Nephron (organoid): ENCODE results near the gene ISL2.

Experiments
- H3K27ac Mint-ChIP-seq, 3 experiments: 2 replicates each; pipeline ENCODE4 v1.8.0; 2020; ENCODE audit warnings: mixed read lengths in 3 of 3, mild to moderate bottlenecking in 2 of 3, moderate library complexity in 1 of 3
- H3K27me3 Mint-ChIP-seq: 2 replicates; pipeline ENCODE4 v1.8.0; 2021; ENCODE audit warnings: low read depth, mild to moderate bottlenecking, moderate library complexity, mixed read lengths
- H3K36me3 Mint-ChIP-seq: 2 replicates; pipeline ENCODE4 v1.8.0; 2020; ENCODE audit warnings: low read depth, mixed read lengths
- H3K4me1 Mint-ChIP-seq: 2 replicates; pipeline ENCODE4 v1.8.0; 2020; ENCODE audit warnings: mixed read lengths
- H3K4me3 Mint-ChIP-seq, 3 experiments: 2 replicates each; pipeline ENCODE4 v1.8.0; 2020; ENCODE audit warnings: mild to moderate bottlenecking in 3 of 3, mixed read lengths in 3 of 3, moderate library complexity in 2 of 3
- H3K9me3 Mint-ChIP-seq: 2 replicates; pipeline ENCODE4 v1.8.0; 2020; ENCODE audit warnings: mixed read lengths
- TF ChIP-seq, protein P1 (sequence below), 3 experiments: fragments of 200-600 bp; sonication (generic); IDR thresholded peaks; one replicate each; pipeline ENCODE4 v1.5.0; 2021; ENCODE audit warnings: antibody characterized with exemption in 3 of 3; ENCODE audit not compliant: unreplicated experiment in 3 of 3

Gene ISL2

DNA sequence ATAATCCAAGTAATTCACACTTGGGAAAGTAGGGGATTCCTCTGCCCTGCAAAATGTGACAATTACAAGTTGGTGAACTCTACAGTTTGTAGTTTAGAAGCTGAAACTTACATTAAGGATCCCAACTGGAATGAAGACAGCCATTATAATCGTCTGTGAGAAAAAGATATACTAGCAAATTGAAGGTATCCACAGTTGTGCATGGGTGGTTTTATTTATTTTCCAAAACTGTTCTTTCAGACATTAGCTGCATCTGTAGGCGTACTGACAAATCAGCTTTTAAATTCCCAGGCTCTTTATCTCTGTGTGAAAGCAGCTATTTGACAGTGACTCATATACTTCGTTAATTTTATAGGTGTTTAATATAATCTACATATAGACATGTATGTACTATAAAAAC, 12.5 kb upstream of the ISL2 start:
- no peaks in the 10 kb centered on the region for H3K9me3 Mint-ChIP-seq
- H3K4me3 Mint-ChIP-seq: no peak overlapping the region
- H3K27me3 Mint-ChIP-seq: peaks cover 70% of the 10 kb centered on the region
- H3K27ac Mint-ChIP-seq: no peak overlapping the region
- no peaks in the 10 kb centered on the region for H3K4me1 Mint-ChIP-seq
- TF ChIP-seq, protein P1, sequence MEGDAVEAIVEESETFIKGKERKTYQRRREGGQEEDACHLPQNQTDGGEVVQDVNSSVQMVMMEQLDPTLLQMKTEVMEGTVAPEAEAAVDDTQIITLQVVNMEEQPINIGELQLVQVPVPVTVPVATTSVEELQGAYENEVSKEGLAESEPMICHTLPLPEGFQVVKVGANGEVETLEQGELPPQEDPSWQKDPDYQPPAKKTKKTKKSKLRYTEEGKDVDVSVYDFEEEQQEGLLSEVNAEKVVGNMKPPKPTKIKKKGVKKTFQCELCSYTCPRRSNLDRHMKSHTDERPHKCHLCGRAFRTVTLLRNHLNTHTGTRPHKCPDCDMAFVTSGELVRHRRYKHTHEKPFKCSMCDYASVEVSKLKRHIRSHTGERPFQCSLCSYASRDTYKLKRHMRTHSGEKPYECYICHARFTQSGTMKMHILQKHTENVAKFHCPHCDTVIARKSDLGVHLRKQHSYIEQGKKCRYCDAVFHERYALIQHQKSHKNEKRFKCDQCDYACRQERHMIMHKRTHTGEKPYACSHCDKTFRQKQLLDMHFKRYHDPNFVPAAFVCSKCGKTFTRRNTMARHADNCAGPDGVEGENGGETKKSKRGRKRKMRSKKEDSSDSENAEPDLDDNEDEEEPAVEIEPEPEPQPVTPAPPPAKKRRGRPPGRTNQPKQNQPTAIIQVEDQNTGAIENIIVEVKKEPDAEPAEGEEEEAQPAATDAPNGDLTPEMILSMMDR (IDR thresholded peaks at IDR 0.05; ENCODE audit: unreplicated experiment in 3 of 3): no peak
- no peaks in the 10 kb centered on the region for H3K36me3 Mint-ChIP-seq

DNA sequence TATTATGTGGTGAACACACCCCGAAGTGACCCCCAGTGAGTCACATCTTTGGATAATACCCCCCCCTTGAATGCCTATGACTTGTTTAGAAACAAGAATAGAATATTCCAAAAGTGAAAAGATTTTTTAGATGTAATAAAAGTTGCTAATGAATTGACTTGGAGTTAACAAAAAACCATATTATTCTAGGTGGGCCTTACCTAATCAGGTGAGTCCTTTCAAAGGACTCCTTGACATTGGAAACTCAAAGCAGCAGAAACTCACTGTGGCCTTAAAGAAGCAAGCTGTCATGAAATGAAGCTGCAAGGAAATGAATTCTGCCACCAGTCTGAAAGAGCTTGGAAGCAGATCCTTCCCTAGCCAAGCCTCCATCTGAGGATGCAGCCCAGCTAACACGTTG, 10.9 kb upstream of the ISL2 start:
- peaks cover 79% of the 10 kb centered on the region for H3K27me3 Mint-ChIP-seq
- no peak overlapping the region for H3K4me3 Mint-ChIP-seq
- no peak overlapping the region for H3K27ac Mint-ChIP-seq

DNA sequence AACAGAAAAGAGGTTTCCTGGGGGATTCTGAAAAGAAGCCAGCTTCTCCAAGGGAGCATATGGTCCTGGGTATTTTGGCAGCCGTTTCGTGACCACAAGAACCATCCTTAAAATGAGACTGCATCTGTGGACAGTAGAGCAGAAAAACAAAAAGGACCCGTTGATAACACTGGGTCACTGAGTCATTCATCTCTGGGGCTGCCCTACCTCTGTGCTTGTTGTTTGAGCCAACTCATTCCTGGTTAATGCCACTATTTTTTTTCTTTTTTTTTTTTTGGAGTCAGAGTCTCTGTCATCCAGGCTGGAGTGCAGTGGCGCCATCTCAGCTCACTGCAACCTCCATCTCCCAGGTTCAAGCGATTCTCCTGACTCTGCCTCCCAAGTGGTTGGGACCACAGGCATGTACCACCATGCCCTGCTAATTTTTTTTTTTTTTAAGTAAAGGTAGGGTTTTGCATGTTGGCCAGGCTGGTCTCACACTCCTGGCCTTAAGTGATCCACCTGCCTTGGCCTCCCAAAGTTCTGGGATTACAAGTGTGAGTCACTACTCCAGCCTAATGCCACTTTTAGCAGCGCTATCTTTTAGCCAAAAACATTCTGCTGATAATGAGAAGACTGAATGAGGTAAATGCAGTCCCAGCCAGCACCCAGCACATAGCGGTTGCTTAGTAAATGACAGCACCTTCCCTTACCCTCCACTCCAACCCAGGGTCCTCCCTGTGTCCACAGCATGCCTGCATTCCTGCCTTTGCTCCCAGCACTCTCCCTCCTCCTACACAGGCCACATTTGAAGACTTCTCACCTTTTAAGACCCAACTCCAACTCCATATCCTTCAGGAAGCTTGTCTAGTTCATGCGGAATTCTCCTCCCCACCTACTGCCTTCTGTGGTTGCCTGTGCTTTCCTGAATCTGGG, 9.1 kb upstream of the ISL2 start:
- no peak overlapping the region for H3K27ac Mint-ChIP-seq
- H3K4me1 Mint-ChIP-seq: no peaks in the 10 kb centered on the region
- H3K27me3 Mint-ChIP-seq: peaks cover 79% of the 10 kb centered on the region
- TF ChIP-seq, protein P1 (IDR thresholded peaks at IDR 0.05; ENCODE audit: unreplicated experiment in 3 of 3): no peak
- no peaks in the 10 kb centered on the region for H3K9me3 Mint-ChIP-seq
- no peak overlapping the region for H3K4me3 Mint-ChIP-seq
- H3K36me3 Mint-ChIP-seq: no peaks in the 10 kb centered on the region

More for the DNA sequence above, 10.9 kb upstream of the ISL2 start:
- no peaks in the 10 kb centered on the region for H3K4me1 Mint-ChIP-seq
- no peaks in the 10 kb centered on the region for H3K36me3 Mint-ChIP-seq
- H3K9me3 Mint-ChIP-seq: no peaks in the 10 kb centered on the region
- TF ChIP-seq, protein P1 (IDR thresholded peaks at IDR 0.05; ENCODE audit: unreplicated experiment in 3 of 3): no peak

GRCh38 chr15:76328106-76328696, 8.4 kb upstream of the ISL2 start:
- Mint-ChIP-seq H3K4me1 (no peaks in the 10 kb centered on the region), H3K27me3 (peaks cover 81% of the 10 kb centered on the region), H3K4me3 (no peak overlapping the region), H3K27ac (no peak overlapping the region), H3K36me3 (no peaks in the 10 kb centered on the region), H3K9me3 (no peaks in the 10 kb centered on the region)
- TF ChIP-seq, protein P1 (IDR thresholded peaks at IDR 0.05; ENCODE audit: unreplicated experiment in 3 of 3): no peak

- H3K4me1 Mint-ChIP-seq: no peaks in the 10 kb centered on the region
- TF ChIP-seq, protein P1 (IDR thresholded peaks at IDR 0.05; ENCODE audit: unreplicated experiment in 3 of 3): no peak
- no peak overlapping the region for H3K27ac Mint-ChIP-seq
- H3K9me3 Mint-ChIP-seq: peaks cover under 1% of the 10 kb centered on the region
- H3K4me3 Mint-ChIP-seq: no peak overlapping the region
- peaks cover 83% of the 10 kb centered on the region for H3K27me3 Mint-ChIP-seq
- no peaks in the 10 kb centered on the region for H3K36me3 Mint-ChIP-seq
Measured at GRCh38 chr15:76328958-76329357, 7.6 kb upstream of the ISL2 start.
